GM19397 (cell line): ENCODE measurements around the gene HAT1.
"Not testable (repeated sequence)": the region's sequence is repeated elsewhere in the genome, so short reads cannot be mapped to it uniquely, and the experiment has no call there.

Experiments
- ATAC-seq: cut with Tn5 transposase; IDR thresholded peaks from one replicate; pipeline ENCODE4 v1.9.1; 2021; ENCODE audit warnings: mild to moderate bottlenecking, moderate library complexity; ENCODE audit not compliant: unreplicated experiment

Gene HAT1

GRCh38 chr2:171968509-171968908, 46.2 kb downstream of the HAT1 start:
- ATAC-seq: no peak

DNA sequence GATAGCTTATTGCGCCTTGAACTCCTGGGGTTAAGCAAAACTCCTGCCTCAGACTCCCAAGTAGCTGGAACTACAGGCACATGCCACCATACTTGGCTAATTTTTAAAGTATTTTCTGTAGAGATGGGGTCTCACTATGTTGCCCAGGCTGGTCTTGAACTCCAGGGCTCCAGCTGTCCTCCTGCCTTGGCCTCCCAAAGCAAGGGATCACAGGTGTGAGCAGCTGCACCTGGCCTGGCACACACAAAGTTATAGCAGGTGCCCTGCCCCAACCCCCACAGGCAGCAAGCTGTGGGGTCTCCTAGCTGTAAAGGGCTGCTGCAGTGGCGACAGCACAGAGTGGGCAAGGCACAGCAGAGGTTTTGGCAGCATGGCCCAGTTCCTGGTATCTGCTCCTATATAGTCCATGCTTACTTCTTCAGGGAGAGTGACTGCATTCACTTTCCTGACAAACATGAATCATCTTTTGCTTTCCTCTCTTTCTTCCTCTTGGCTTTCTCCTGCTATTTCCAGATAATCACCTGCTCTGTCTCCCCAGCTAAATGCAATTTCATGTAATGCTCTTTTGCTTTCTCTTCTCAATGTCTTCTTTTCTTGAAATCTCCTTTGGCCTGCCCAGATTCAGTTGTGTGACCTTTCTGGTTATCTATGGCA, 50.2 kb downstream of the HAT1 start:
- ATAC-seq: no peak

GRCh38 chr2:171979103-171979502, 56.8 kb downstream of the HAT1 start:
- no peak for ATAC-seq

DNA sequence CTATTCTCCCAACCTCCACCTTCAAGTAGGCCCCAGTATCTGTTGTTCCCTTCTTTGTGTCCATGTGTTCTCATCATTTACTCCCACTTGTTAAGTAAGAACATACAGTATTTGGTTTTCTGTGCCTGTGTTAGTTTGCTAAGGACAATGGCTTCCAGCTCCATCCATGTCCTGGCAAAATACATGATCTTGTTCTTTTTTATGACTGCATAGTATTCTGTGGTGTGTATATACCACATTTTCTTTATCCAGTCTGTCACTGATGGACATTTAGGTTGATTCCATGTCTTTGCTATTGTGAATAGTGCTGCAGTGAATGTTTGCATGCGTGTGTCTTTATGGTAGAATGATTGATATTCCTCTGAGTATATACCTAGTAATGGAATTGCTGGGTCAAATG, 61.7 kb downstream of the HAT1 start:
- ATAC-seq: not testable (repeated sequence)

DNA sequence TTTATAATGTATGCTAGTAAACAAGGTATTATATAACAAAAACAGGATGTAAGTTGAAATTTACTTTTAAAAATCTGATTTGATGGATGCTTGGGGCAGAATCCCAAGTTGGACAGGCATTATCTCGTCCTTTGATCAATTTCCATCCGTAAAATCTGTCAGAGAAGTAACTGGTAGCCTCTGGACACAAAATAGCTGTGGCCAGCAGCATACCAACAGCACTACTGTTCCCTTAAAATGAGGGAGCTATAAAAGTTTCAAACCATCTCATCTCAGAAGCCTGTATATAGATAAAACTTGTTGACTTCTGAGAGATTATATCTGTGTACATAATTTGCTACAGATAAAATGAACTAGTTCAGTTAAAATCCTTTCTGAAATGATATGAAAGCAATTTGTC, 62.8 kb downstream of the HAT1 start:
- no peak for ATAC-seq

GRCh38 chr2:171986778-171987177, 64.5 kb downstream of the HAT1 start:
- no peak for ATAC-seq

DNA sequence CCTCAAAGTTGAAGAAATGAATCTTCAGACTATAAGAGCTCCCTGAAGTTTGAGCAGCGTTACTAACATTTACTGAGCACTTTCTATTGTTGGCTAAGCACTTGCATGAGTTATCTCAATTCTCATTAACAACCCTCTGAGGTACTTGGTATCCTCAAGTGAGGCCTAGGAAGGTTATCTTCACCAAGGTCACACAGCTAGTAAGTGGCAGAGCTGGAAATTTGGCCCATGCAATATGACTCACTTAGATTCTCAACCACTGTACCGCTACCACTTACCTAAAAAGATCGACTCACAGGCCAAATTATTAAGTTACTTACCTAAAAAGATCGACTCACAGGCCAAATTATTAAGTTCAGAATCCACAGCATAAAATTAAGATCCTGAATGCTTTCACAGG, 68.8 kb downstream of the HAT1 start:
- ATAC-seq: no peak

GRCh38 chr2:171995586-171995985, 73.3 kb downstream of the HAT1 start:
- no peak for ATAC-seq

- ATAC-seq: no peak
Measured at GRCh38 chr2:171996021-171996420, 73.8 kb downstream of the HAT1 start.

DNA sequence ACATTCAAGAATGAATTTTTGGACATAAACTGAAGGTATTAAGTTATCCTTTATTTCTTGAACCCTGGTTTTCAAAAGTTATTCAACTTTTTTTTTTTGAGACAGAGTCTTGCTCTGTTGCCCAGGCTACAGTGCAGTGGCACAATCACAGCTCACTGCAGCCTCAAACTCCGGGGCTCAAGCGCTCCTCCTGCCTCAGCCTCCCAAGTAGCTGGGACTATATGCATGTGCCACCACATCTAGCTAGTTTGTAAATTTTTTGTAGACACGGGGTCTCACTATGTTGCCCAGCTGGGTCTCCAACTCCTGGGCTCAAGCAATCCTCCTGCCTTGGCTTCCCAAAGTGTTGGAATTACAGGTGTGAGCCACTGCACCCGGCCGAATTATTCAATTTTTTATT, 74.8 kb downstream of the HAT1 start:
- not testable (repeated sequence) for ATAC-seq

DNA sequence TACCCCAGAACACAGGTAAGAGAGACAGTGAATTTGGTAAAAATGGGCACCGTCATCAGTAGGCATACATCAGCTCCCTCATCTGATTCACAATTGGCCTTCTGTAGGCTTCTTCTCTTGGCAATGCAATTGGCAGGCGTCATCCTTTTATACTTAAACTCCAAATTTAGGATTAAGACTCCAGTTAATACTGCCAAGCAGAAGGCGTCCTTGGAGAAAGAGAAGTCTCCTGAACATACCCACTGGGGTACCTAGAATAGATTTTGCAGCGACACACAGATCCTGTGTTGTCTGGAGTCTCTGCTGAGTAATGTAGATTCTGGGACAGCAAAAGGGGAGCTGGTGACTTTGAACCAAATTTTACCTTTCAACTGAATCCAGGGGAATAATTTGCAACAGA, 76.9 kb downstream of the HAT1 start:
- no peak for ATAC-seq

GRCh38 chr2:171999604-172000469, 77.6 kb downstream of the HAT1 start, which contains the start of gene METAP1D:
Gene METAP1D, plus strand, starts transcription at chr2:171999953. Its CDS starts 17 bp downstream, at chr2:171999970.
- peak; percentile 98 for ATAC-seq

DNA sequence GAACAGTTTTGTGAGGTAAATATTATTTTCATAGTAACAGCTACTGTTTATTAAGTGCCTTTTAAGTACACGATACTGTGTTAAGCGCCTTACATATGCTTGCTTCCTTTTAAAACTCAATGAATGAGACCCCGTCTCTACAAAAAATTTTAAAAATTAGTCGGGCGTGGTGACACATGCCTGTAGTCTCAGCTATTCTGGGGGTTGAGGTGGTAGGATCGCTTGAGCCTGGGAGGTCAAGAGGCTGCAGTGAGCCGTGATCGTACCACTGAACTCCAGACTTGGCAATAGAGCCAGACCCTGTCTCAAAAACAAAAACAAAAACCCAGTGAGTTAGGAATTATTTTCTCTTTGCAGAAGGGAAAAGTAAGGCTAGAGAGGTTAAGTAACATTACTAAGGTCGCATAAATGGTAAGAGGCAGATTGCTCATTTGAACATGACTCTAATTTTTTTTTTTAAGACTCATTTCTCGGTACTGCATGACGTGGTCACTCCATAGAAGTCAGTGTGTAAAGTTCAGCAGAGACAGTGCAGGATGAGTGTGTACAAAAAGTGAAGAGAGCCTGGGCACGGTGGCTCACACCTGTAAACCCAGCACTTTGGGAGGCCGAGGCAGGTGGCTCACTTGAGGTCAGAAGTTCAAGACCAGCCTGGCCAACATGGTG, 78.6 kb downstream of the HAT1 start:
- ATAC-seq: no peak

DNA sequence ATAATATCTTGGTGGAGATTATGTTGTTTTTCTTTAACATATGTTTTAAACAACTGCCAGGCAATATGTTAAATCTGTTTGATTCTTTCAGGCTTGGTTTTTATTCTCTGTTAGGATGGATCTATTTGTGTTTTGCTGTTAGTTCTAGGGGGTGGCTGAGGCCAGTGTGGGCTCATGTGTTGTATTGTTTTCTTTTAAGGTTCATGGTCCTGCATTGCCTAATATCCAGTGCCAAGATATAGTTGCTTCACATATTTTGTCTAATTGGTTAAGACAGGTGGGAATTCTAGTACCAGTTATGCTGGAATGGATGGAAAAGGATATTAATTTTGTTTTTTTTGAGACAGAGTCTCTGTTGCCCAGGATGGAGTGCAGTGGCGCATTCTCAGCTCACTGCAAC, 85.1 kb downstream of the HAT1 start:
- no peak for ATAC-seq

DNA sequence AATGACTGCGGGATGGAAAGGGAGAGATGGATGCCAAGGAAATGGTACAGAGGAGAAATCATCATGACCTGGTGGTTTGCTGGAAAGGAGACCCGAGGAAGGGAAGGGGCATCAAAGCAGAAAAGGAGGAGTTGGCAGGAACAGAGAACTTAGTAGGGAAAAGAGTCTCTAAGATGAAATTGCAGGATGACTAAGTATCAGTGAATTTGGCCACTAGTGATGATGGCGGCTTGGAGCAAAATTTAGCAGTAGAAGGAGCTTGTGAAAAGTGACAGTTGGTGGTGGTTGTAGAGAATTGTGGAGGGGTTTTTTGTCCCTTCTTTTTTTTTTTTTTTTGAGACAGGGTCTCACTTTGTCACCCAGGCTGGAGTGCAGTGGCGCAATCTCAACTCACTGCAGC, 87.6 kb downstream of the HAT1 start:
- no peak for ATAC-seq

- no peak for ATAC-seq
Measured at GRCh38 chr2:172011812-172012575, 89.7 kb downstream of the HAT1 start.

- peak; percentile 15 for ATAC-seq
Measured at GRCh38 chr2:172012677-172013391, 90.6 kb downstream of the HAT1 start.

- peak; percentile 80 for ATAC-seq
Measured at GRCh38 chr2:172013396-172013795, 91.1 kb downstream of the HAT1 start.

DNA sequence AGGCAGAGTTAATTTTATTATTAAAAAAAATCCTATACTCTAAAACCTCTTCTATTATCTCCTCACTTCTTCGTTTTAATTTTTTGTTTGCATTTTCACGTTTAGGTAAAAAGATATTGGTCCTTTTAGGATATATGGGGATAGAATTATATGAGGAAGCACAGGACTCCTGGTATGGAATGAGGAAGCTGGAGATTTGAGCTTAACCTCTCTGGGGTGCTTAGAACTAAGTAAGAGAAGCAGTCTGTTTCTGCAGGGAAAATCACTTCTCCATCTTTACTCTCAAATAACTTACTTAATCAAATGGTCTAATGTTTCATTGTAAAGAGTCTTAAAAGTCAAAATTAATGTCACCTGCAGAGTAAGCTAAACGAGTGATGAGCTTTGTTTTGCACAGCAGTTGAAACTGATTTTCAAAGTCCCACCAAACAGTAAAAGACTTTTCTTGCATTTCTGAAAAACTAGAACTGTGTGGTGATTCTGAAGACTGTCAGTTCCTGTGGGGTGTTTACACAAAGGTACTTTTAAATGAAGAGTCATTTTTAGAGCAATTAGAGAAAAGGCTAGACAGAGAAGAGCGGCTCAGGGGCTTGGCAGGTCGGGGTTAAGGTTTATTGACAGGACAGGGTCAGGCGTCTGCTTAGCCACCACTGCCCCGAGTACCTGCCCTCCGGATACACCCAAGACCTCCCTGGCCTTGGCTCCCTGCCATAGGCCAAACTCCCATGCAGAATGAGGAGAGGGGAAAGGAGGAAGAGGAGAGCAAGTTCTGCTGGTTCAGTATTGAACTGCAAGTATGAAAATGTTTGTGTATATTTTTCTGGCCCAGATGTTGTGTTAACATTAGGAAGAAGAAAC, 99.0 kb downstream of the HAT1 start:
- no peak for ATAC-seq
